GF-D8 (cell line): ENCODE results near the gene INO80C.
A peak's percentile ranks its signal among the peaks of the same experiment; 100 is the strongest.

Experiments used
- DNase-seq: peaks from one replicate; lab custom pipeline; 2025; lab: John Stamatoyannopoulos, UW

Gene INO80C

DNA sequence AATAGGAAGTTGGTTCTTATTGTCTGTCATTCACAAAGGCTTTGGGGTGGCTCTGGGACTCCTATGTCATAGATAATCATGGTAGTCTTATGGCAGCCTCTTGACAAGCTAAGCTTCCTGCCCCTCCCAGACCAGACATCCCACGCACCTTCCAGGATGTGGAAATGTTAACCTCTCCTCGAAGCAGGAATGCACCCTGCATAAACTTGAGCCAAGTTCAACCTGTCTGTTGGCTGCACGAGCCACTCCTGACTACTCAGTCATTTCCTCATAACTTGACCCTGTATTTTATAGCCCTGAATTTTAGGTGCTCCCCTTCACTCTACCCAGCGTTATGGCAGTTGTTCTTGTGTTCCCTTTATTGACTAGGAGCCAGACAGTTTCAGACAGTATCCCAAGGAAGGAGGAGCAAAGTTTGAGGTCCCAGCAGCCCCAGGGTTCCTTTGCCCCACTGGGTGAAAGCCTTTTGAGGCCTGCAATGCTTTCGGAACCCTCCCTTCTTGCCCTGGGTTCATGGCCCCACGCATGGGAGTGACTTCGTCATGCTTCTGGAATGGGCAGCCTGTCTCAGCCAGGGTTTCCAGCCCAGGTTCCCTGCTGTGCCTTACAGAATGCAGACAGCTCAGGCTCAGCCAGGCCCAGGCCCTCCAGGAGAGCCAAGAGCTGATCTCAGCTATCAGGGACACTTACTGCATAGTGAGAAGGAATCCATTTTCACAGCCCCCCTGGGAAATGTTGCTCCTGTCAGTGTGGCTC lies 15.6 kb upstream of the INO80C start:
- DNase-seq = no peak

DNA sequence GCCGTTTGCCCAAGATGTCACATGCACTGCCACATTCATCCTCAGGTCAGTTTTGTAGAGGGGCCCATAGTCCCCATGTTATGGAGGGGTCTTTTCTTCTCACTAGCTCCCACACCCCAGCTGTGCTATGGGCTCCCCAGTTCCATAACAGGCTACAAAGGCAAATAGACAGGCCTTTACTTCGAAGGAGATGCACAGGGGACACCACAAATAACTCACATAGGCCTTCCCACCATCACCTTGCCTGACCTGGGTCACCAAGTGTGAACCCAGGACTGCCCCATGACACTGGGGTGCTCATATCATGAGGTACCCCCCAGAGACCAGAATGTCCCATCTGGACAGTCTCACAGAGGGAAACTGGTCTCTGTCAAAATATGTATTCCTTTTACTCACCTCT lies 15.0 kb upstream of the INO80C start:
- DNase-seq = no peak

DNA sequence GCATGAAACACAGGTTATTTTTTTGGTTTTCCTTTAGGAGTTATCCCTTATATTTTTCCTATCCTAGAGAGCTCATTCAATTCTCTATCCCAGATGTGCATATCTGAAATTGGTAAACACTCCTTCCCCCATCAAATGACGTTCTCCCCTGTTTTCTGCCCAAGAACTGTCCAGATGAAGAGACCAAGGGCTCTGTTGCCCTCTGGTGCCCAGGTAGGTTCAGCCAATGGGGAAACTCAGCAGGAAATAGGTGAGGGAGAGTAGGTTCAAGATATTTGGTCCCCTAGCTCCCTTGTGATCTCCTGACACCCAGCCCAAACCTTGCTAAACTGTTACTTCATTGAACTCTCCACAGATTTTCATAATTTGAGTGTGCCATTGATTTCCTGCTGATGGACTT lies 14.1 kb upstream of the INO80C start:
- no peak for DNase-seq

DNA sequence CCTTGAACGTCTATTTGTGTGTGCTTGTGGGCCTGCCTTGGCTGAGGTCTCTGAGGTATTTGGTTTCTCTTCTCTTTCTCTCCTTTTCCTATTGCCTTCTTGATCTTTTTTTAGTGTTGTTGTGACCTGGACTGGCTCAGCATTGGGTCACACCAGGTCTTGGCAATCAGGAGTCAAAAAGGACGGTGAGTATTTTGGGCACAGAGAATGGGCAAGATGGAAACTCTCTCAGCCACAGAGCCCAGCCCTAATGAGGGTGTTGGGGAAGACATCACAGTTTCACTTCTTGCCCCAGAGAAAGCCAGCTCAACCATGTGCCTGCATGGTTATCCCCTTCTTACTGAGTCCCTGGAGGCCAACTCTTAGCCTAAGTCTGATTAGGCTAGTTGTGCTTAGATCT lies 13.7 kb upstream of the INO80C start:
- no peak for DNase-seq

DNA sequence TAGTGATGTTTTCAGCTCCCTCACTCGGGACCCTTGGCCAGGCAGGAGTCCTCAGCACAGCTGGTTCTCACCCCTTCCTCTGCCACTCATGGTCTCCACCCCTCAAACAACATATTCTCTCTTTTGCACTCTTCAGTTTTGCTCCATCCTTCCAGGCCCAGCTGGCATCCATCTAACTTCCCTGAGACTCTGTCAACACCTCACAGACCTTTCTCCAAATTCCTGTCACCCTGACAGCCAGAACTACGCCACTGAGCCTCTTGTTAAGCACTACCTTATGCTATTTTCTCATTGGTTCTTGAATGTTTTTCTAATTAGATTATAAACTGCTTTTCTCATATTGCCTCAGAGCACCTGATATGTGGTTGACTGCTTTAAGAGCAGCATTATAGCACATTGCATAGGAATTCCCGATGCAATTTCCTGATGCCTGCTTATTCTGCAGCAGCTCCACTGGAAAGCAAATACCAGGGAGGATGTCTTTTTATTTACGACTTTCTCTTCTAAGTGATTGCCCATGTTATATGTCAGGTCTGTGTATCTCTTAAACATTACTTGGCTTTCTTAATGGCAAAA lies 12.4 kb upstream of the INO80C start:
- no peak for DNase-seq

DNA sequence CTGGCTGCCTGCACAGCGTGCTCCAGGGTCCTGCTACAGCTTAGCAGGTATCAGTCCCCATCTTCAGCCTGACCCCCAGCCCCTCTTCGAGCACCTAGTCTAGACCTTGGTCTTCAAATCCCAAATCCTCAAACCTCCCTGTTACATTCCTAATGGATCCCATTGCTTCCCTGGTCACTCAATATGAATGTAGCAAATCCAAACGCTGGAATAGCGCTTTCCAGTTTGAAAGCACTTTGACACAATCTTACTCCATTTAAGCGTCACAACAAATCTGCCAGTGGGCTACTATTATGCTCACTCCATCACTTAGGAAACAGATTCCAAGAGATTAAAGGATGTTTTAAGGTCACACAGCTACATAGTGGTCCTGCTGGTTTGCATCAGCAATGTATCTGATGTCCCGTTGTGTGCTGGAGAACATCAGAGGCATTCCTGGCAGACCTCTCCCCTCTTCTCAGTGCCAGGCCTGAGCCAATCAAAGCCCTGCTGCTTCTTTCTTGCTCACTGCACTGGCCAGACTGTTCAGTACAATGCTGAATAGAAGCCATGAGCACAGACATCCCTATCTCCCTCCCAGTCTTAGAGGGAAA lies 11.1 kb upstream of the INO80C start:
- no peak for DNase-seq

DNA sequence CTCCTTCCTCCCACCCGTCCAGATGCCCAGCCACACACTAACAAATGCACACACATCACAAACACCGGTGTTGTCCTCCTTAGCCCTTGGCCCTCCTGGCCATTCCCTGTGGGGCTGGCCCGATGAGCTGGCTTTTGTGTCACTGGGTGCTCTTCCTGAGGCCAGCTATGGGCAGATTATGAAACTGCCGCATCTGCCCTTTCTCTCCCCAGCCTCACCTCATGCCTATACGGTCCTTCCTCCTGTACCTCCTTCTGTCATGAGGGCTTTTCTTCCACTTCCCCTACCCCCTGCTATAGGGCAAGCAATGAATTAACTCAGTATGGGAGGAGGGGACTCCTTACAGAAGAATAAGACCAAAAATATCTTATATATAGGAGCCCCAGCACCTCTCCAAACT lies 10.3 kb upstream of the INO80C start:
- DNase-seq = no peak

DNA sequence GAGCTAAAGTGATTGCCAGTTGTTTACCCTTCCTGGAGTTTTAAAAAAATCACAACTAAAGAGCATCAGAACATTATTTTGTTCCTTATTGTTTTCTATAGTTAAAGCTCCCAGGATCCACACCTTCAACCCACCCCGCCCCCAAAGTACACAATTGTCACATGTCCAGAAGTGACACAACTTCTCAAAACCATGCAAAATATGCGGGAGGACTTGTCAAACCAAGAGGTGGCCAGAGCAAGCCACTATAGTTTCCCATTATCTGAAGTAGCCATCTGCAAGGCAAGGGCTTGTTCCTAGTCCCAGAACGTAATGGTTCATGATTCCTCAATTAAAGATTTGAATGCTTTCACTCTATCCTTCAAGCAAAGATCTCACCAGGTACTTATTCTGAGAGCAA lies 9.9 kb upstream of the INO80C start:
- no peak for DNase-seq

DNA sequence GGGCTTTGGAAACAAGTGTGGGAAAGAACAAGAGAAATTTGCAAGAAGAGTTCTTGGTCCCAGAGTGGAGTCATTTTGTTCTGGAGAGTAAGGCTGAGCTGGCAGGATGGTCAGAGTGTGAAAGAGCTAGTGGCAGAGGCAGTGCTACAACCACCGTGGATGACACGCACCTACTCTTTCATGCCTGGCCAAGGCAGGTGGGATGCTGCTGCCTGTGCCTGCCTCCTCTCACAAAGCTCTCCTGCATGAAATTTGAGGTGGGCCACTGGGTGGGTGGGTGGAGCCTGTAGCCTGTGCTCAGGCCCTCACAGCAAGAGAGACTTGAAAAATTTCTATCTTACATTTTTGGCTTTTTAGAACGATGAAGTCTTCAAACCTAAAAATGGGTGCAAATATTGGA lies 9.4 kb upstream of the INO80C start:
- DNase-seq = no peak

DNA sequence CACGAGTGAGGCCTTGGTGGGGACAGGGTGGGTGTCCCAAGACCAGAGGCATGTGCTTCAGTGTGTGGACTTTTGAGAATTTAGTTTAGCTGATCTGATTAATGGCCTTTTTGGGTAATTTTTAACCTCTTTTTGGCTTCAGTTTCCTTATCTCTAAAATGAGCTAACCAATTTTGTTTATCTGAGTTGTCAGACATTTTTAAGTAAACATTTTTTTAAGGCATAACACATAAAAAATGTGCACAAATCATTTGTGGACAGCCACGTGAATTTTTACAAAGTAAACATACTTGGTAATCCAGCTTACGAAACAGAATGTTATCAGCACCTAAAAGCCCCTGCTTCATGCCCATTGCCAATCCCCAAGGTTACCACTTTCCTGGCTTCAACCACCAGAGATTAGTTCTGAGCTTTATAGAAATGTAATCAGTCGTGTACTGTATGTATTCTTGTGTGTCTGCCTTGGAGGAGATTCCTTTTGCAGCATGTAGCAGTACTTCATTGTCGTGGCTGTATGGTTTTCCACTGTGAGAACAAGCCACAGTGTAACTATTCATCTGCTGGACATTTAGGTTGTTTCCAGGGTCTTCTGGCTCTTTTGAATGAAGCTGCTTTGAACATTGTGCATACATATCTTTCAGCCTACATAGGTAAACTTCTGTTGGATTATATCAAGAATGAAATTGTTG lies 8.4 kb upstream of the INO80C start:
- no peak for DNase-seq

DNA sequence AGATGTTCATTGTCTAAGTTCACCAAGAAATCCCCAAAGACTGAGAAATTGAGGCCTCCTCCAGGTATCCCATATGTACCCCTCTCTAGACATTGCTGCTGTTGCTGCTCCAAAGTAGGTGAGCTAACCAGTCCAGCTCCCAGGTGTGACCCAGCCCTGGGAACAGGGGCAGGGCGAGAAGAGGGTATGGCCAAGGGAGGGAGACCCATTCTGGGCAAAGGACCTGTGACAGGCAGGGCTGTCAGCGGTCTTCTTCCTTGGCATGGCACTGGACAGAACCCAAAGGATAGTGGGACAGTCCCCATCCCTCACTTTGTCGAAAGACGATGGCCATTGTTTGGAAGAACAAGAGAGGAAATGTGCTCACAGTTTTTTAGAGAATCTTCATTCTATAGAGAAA lies 7.2 kb upstream of the INO80C start:
- DNase-seq = no peak

DNA sequence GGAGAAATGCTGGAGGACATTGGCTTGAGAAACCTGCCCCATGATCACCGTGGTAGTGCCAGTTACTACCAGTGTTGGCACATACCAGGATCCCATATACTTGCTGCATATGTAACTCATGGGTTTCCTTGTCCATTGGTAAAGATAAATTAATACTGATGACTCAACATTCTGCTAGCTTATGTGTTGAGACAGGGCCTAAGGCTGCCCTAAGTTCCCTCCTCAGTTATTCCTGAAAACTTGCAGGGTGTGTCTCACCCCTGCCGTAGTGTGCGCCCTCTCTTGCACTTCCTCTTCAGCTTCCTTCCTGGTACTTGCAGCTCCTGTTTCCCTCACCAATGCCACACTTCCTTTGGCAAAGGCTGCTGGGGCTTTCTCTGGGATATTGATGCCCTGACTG lies 4.3 kb upstream of the INO80C start:
- DNase-seq = no peak

DNA sequence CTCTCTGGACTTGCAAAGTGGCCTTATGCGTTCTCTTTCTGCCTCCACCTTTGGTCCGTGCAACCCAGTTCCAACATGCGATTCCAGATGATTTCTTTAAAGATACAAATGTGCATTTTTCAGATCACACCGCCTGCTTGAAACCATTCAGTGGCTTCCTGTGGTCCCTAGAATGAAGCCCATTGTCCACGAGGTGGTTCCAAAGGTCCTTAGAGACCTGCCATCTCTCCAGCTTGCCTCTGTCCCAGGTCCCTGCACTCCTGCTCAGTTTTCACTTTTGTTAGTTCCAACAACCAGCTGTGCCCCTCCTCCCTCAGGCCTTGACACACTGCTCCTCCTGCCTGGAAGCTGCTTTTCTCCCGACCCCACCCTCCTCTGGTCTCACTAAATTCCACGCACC lies 3.6 kb upstream of the INO80C start:
- DNase-seq = no peak

DNA sequence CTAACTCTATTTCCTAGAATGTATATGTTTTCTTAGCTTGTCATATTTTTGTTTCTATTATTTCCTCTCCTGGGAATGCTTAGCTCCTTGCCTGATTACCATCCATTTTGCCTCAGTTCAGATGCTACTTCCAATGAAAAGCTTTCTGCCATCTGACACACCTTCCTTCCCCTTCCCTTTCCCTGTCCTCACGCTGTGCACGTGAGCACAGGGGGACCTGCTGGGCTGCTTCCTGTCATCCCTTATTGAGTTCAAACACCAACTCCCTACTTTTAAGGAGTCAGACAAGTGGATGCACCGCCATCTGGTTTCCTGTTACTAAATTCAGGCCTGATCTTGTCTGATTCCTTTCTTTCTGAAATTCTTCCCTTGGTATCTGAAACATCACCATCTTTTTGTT lies 2.4 kb upstream of the INO80C start:
- no peak for DNase-seq

DNA sequence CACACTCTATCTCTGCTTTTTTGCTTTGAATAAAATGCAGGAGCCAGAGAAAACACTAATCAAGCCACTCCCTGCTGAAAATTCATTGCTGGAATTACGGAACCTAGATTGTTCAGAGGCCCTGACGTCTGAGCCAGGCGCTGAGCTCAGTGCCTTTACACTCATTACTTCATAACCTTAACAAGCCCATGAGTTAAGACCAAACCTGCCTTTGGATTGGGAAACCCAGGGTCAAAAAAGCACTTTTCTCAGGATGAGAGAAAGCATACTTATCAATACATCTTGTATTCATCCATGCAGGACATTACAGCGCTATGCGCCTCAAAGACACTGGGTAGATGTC lies 762 bp downstream of the INO80C start:
- peak; percentile 62 for DNase-seq

DNA sequence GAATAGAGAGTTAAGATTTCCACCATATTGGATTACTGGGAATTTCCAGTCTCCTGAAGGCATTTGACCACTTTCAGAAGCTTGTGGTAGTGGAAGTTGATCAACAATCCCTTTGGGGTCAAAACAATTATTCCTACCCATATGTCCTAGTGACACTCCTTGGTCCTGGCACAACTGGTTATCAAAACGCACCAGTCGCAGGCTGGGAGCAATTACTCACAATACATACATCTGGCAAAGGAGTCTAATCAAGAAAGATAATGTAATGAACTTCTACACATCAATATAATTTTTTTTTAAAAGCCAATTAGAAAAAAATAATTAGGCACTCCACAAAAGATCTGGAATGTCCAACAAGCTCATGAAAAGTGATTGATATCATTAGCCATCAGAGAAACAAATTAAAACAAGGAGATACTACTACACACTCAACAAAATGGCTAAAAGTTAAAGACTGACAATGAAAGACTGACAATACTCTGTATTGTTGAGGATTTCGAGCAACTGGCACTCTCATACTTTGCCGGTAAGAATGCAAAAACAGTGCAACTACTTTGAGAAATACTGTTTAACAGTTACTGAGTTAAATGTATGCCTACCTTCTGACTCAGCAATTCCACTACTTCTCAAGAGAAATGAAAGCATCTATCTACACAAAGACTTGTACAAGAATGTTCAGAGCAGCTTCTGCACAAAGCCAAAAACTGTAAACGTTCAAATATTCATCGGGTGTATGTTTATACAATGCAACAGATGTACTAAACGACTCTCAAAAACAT lies 2.0 kb downstream of the INO80C start:
- no peak for DNase-seq

DNA sequence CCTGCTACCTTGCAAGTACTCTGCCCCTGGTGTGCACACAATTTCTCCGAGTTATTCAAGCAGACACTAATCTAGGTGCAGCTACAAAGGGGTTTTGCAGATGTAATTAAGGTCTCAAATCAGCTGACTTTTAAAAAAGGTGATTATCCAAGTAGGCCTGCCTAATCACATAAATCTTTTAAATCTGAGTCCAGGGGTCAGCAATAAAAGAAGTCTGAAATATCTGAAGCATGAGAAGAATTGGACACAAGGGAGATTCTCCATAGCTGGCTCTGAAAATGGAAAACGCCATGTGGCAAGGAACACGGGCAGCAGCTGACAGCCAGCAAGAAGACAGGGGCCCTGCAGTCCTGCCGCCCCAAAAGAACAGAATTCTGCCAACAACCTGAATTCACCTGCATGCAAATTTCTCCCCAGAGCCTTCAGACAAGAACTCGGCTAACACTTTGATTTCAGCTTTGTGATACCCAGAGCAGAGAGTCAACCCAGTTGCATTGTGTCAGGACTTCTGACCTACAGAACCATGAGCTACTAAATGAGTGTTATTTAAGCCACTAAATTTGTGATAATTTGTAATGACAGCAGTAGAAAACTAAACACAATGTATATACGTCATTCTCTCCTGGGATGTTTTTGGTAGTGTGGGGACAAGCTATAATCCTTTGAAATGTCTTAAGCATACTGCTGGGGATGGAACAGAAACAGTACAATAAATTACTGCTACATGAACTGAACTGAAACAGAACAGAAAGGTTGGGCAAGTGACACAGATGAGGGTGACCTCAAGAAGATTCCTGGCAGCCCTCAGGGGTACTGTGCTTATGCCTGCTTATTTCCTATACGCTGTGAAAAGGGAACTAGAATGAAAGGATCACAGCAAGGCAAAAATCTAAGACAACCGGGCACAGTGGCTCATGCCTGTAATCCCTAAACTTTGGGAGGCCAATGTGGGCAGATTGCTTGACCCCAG lies 3.2 kb downstream of the INO80C start:
- peak; percentile 70 for DNase-seq

DNA sequence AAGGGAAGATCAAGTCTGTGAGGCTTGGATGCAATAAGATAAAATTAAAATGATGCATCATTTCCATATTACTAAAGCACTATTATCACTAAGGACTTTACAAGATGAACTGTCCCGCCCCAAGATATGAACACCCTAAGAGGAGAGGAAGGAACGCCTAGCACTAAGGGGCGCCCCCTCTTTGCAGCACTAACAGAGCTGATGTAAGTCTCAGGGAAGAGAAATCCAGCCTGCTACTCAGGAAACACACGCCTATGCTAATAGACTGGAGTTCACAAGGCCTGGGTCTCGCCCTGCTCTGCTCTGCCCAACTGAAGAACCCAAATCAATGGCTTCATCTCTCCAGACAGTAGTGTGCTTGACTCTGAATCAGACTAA lies 6.1 kb downstream of the INO80C start:
- peak; percentile 25 for DNase-seq

DNA sequence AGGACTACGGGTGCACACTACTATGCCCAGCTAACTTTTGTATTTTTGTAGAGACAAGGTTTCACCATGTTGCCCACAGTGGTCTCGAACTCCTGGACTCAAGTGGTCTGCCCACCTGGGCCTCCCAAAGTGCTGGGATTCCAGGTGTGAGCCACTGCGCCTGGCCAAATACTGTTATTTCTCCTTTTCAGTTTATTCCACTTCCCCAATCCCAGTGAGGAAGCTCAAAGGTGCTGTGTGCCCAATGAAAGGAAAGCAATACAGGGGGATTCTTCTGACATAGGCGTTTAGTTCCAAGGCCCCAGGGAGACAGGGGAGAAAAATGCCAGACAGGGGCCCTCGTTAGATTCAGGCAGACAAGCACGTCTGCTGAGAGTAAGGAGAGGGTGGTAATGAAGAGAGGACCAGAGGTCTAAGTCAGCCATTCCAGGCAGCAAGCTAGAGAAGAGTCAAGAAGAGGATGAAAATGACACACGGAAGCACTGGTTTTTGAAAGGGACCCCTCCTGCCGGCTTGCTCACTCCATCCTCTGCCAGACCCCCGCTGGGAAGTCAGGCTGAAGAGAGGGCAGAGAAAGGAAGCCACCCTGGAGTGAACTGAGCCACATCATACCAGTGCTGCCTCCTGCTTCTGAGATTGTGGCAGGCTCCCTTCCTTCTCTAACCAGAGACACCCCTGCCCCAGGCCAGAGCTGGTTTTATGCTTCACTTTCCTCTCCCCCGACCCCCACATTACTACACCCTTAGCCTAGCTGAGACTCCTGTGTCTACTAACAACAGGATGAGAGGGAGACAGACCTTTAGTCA lies 6.7 kb downstream of the INO80C start:
- no peak for DNase-seq

DNA sequence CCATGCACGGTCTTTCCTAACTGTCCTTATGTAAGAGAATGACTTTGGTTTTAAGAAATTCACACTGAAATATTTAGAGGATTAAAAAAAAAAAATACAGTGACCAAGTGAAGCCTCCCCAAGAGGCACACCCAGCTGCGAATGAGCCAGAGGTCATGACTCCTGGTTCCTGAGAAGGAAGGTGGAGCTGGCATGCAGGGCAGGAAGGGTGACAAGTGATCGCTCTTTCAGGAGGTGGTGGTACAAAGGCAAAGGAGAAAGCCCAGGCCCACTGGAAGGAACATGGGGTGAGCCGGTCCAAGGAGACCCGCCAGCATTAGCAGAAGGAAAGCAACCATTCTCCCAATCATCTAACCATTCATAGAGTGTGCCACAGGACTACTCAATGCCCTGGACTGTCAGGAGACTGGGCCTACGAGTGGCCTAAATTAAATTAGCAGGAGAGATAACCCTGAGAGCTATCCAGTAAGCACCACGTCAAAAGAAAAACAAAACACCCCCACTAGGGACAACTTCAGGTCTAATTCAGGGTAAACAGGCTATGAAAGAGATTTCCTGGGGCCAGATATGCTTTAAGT lies 7.8 kb downstream of the INO80C start:
- DNase-seq = no peak
